Common myeloid progenitor, CD34-positive (primary cell): ENCODE data around the gene FOXQ1.

ENCODE experiments used
- CTCF ChIA-PET: fragments of 350-600 bp; sonication (Branson Sonifier 250); formaldehyde crosslinking; loops from one replicate; lab custom pipeline; 2021; ENCODE audit warnings: antibody characterized with exemption; lab: Charles Lee
- POLR2A ChIA-PET: fragments of 350-600 bp; sonication (Branson Sonifier 250); formaldehyde crosslinking; loops from one replicate; lab custom pipeline; 2021; ENCODE audit warnings: antibody characterized with exemption; lab: Charles Lee
- DNase-seq, 3 donors: peaks; one replicate each; pipeline versions ENCODE4 v3.0.0 to v3.0.0-alpha.2; 2013
- H3K27ac ChIP-seq, 2 experiments: 1 replicate in 1 of 2; 2 replicates in 1 of 2; pipeline ENCODE4 v1.7.0; 2013; ENCODE audit warnings: inconsistent platforms in 2 of 2, low read length in 2 of 2, mild to moderate bottlenecking in 2 of 2, low read depth in 1 of 2, moderate library complexity in 1 of 2; ENCODE audit not compliant: severe bottlenecking in 2 of 2, insufficient read depth in 1 of 2, poor library complexity in 1 of 2
- H3K27me3 ChIP-seq, 5 experiments: replicated peaks in 2 of 5; 1 replicate in 3 of 5; 2 replicates in 2 of 5; pipeline versions ENCODE4 v1.6.1 to v1.7.0; 2013; ENCODE audit warnings: low read length in 4 of 5, mild to moderate bottlenecking in 2 of 5, moderate library complexity in 2 of 5, inconsistent platforms in 1 of 5; ENCODE audit not compliant: insufficient read depth in 5 of 5, control insufficient read depth in 4 of 5
- H3K36me3 ChIP-seq, 4 experiments: 1 replicate in 2 of 4; 2 replicates in 2 of 4; pipeline versions ENCODE4 v1.6.1 to v1.7.0; 2013; ENCODE audit warnings: low read length in 3 of 4, control low read depth in 1 of 4, mild to moderate bottlenecking in 1 of 4; ENCODE audit not compliant: control insufficient read depth in 4 of 4, insufficient read depth in 4 of 4
- H3K4me1 ChIP-seq, 4 experiments: 1 replicate in 3 of 4; 2 replicates in 1 of 4; pipeline versions ENCODE4 v1.6.1 to v1.7.1; 2013; ENCODE audit warnings: low read length in 3 of 4, mild to moderate bottlenecking in 3 of 4, control low read depth in 1 of 4, inconsistent platforms in 1 of 4, moderate library complexity in 1 of 4; ENCODE audit not compliant: control insufficient read depth in 4 of 4, insufficient read depth in 4 of 4; ENCODE audit errors: control extremely low read depth in 1 of 4
- H3K4me3 ChIP-seq, 7 experiments: 1 replicate in 4 of 7; 2 replicates in 3 of 7; pipeline versions ENCODE4 v1.5.1 to v1.7.0; 2013; ENCODE audit warnings: mild to moderate bottlenecking in 7 of 7, low read length in 6 of 7, moderate library complexity in 6 of 7, inconsistent platforms in 2 of 7, low read depth in 2 of 7, control low read depth in 1 of 7; ENCODE audit not compliant: insufficient read depth in 4 of 7, control insufficient read depth in 1 of 7; ENCODE audit errors: extremely low read depth in 1 of 7
- H3K9me3 ChIP-seq, 5 experiments: 1 replicate in 4 of 5; 2 replicates in 1 of 5; pipeline versions ENCODE4 v1.6.1 to v1.7.1; 2013; ENCODE audit warnings: low read length in 4 of 5, mild to moderate bottlenecking in 2 of 5, inconsistent platforms in 1 of 5, low read depth in 1 of 5, moderate library complexity in 1 of 5; ENCODE audit not compliant: control insufficient read depth in 4 of 5, insufficient read depth in 2 of 5; ENCODE audit errors: control extremely low read depth in 1 of 5
- WGBS: methylation state at CpG from one replicate; pipeline ENCODE4 v1.1.5; 2013; ENCODE audit not compliant: insufficient coverage; 5-methylcytosine and 5-hydroxymethylcytosine counted together

Gene FOXQ1

DNA sequence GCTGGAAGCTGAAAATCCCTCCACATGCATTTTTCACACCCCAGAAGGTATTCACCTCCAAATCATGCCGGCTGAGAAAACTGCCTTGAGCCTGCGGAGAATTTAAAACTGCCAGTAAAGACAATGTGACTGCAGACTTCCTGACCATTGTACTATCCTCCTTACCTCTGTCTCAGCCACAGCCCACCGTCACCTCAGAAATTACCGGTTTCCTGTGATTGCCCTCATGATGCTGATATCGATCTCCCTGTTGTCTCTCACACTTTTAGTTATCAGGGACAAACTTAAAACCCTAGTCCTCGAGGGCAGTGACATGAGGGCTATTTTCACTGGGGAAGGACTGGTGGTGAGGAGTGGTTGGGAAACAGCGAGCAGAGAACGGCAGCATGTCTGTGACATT, 30.2 kb upstream of the FOXQ1 start:
- peaks cover 0 to 10% (median 0%) of the 10 kb centered on the region in 4 experiments for H3K4me1 ChIP-seq
- H3K9me3 ChIP-seq = no peaks in the 10 kb centered on the region
- no peak overlapping the region for H3K27ac ChIP-seq
- ChIA-PET POLR2A (no interaction called here), CTCF (no interaction called here)
- H3K4me3 ChIP-seq = no peak overlapping the region
- 31% methylated on average over 6 of the region's 8 CpGs for WGBS
- no peaks in the 10 kb centered on the region for H3K36me3 ChIP-seq
- peak in 1 of 3 donors; percentile 0 for DNase-seq
- peaks cover 0 to 47% (median 10%) of the 10 kb centered on the region in 5 experiments for H3K27me3 ChIP-seq

DNA sequence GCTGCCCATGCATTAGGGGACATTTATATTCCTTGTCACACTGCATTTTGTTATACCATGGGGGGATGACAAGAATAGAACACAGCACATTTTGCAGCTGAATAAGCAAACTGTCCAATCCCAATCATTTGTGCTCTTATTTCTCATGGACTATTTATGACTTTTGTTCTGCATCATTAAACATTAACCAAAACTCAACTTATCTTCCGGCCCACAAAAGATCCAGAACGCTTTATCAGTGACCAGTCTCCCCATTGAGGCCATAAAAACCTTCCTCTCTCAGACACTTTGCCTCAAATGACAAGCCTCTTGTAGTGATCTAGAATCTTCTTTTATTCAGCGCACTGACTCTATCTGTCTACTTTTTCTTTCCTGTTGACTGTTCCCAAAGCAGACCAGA, 28.4 kb upstream of the FOXQ1 start:
- no peak for DNase-seq
- CTCF ChIA-PET = no interaction called here
- Histone ChIP-seq H3K9me3 (no peaks in the 10 kb centered on the region), H3K27me3 (peaks cover 2 to 40% (median 10%) of the 10 kb centered on the region in 5 experiments), H3K36me3 (no peaks in the 10 kb centered on the region), H3K4me1 (peaks cover 0 to 10% (median 0%) of the 10 kb centered on the region in 4 experiments), H3K27ac (no peak overlapping the region), H3K4me3 (no peak overlapping the region)
- POLR2A ChIA-PET = no interaction called here
- 81% methylated on average over 3 of the region's 3 CpGs for WGBS

DNA sequence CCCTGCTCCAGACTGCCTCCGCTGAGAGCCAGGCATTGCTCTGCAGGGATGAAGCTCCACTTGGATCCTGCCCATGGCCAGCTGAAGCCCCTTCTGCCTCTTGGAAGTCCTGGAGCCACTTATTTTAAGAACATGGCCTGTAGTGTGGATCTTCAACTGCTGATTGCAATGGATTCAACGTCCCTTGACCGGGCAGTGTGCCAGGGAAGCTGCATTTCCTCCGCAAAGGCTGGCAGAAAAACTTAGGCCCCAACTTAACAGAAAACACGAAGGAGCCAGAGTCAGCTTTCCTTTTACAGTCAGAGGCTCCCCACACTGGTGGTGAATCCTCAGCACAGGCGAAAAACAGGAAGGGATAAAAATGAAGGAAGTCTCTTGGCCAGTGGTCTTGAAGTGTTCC, 26.3 kb upstream of the FOXQ1 start:
- H3K27ac ChIP-seq = no peak overlapping the region
- no peaks in the 10 kb centered on the region for H3K36me3 ChIP-seq
- POLR2A ChIA-PET = no interaction called here
- DNase-seq = peak in 1 of 3 donors; percentile 4
- H3K9me3 ChIP-seq = no peaks in the 10 kb centered on the region
- H3K27me3 ChIP-seq = peaks cover 2 to 22% (median 5%) of the 10 kb centered on the region in 5 experiments
- H3K4me1 ChIP-seq = peaks cover 0 to 10% (median 0%) of the 10 kb centered on the region in 4 experiments
- WGBS = 56% methylated on average over 6 of the region's 6 CpGs
- no peak overlapping the region for H3K4me3 ChIP-seq
- CTCF ChIA-PET = no interaction called here

DNA sequence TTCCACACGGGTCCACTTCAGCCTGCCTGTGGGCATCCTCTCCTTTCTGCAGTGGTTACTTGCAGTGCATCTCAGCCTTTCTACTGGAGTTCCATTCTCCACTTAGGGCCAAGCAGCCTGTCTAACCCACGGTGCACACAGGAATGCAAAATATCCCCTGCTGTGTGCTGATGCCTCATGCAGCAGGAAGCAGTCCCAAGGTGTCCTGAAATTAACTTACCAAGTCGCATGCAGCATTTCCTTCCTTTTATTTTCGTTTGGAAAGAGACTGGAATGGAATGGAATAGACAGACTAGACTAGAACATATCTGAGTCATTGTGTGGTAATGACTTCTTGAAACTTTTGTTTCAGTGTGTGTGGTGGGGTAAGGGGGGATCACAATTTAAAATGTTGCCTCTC, 25.9 kb upstream of the FOXQ1 start:
- H3K9me3 ChIP-seq = no peaks in the 10 kb centered on the region
- H3K4me1 ChIP-seq = peaks cover 0 to 10% (median 0%) of the 10 kb centered on the region in 4 experiments
- DNase-seq = peak in 2 of 3 donors; percentile 20 to 40
- POLR2A ChIA-PET = no interaction called here
- 21% methylated on average over 4 of the region's 4 CpGs for WGBS
- H3K4me3 ChIP-seq = no peak overlapping the region
- no peak overlapping the region for H3K27ac ChIP-seq
- H3K36me3 ChIP-seq = no peaks in the 10 kb centered on the region
- peaks cover 2 to 19% (median 5%) of the 10 kb centered on the region in 5 experiments for H3K27me3 ChIP-seq
- CTCF ChIA-PET = no interaction called here

DNA sequence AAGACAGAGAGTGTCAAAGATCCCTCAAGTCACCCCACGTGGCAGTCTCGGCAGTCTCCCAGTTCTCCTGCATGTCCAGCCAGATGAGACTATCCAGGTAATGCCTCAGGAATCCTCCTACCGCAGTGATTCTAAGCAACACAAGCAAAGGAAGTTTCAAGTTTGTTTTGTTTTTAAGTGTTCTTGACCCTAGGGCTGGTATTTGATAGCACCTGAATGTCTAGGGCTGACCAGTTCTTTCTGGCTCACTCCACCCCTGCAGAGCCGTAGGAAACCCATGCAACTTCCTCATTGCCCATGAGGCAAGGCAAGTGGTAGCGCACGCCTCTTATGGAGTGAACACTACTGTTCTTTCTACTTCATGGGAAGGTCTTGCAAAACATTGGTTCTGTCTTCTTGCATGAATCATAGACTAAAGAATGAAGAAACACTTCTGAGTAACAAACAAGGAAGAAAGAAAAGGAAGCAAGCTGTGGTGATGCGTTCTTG, 24.8 kb upstream of the FOXQ1 start:
- no peaks in the 10 kb centered on the region for H3K36me3 ChIP-seq
- peaks cover 2 to 8% (median 2%) of the 10 kb centered on the region in 5 experiments for H3K27me3 ChIP-seq
- POLR2A ChIA-PET = no interaction called here
- no peaks in the 10 kb centered on the region for H3K9me3 ChIP-seq
- DNase-seq = peak in 2 of 3 donors; percentile 14 to 18
- H3K27ac ChIP-seq = no peak overlapping the region
- WGBS = 83% methylated on average over 4 of the region's 7 CpGs
- peaks cover 0 to 10% (median 0%) of the 10 kb centered on the region in 4 experiments for H3K4me1 ChIP-seq
- CTCF ChIA-PET = no interaction called here
- no peak overlapping the region for H3K4me3 ChIP-seq

DNA sequence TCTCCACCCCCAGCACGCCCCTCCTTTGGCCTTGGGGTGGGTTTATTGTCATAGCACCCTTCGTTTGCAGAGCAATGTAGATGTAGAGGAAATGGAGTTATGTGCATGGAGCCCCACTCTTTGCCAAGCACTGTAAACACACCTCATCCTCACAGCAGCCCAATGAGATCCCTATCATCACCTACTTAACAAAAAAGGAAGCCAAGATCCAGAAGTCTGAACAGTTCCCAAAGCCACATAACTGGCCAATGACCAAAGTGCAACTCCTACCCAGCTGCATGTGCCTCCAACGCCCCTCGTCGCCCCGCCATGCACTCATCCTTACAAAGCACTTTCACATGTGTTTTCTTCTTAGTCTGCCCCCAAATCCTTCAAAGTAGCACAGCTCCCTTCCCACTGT, 21.8 kb upstream of the FOXQ1 start:
- H3K4me1 ChIP-seq = peaks cover 0 to 10% (median 0%) of the 10 kb centered on the region in 4 experiments
- ChIA-PET CTCF (no interaction called here), POLR2A (no interaction called here)
- peaks cover 2 to 8% (median 2%) of the 10 kb centered on the region in 5 experiments for H3K27me3 ChIP-seq
- no peak for DNase-seq
- WGBS = 93% methylated on average over 3 of the region's 6 CpGs
- no peaks in the 10 kb centered on the region for H3K9me3 ChIP-seq
- H3K27ac ChIP-seq = no peak overlapping the region
- H3K36me3 ChIP-seq = no peaks in the 10 kb centered on the region
- no peak overlapping the region for H3K4me3 ChIP-seq

DNA sequence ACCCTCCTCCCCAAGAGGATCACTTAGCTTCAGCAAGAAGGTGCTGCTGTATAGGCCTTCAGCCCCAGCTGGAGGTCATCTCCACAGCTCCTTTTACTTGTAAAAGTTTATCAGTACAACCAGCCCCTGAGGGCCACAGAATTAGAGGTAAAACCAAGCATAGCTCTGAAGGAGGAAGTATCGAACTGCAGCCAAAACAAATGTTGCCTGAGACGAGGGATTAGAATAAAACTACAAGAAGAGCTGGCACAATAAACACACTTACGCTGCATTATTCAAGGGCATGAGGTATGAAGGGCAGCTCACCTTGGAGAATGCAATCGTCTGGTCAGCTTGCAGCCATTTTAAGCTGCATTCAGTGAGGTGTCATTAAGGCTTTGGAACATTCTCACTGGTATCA, 21.1 kb upstream of the FOXQ1 start:
- DNase-seq = no peak
- POLR2A ChIA-PET = no interaction called here
- peaks cover 0 to 4% (median 0%) of the 10 kb centered on the region in 4 experiments for H3K4me1 ChIP-seq
- WGBS = 91% methylated on average over 4 of the region's 4 CpGs
- no peaks in the 10 kb centered on the region for H3K36me3 ChIP-seq
- H3K27ac ChIP-seq = no peak overlapping the region
- CTCF ChIA-PET = no interaction called here
- H3K9me3 ChIP-seq = no peaks in the 10 kb centered on the region
- no peak overlapping the region for H3K4me3 ChIP-seq
- peaks cover 2 to 11% (median 3%) of the 10 kb centered on the region in 5 experiments for H3K27me3 ChIP-seq
